Tibial nerve (tissue), 4 donors: ENCODE measurements around the gene ACBD7.

Experiments
- EP300 ChIP-seq, 2 donors: sonication (generic); formaldehyde crosslinking; IDR thresholded peaks; one replicate each; pipeline ENCODE4 v1.6.1; 2017; ENCODE audit warnings: antibody characterized with exemption in 2 of 2, mild to moderate bottlenecking in 1 of 2
- POLR2A ChIP-seq, 2 donors: fragments of 450-650 bp; IDR thresholded peaks; one replicate each; pipeline ENCODE4 v1.6.1; 2017; ENCODE audit warnings: antibody characterized with exemption in 2 of 2, mild to moderate bottlenecking in 2 of 2, moderate library complexity in 2 of 2
- TF ChIP-seq, protein P1 (sequence below), 5 experiments: fragments of 200-600 bp in 3 of 5; fragments of 450-650 bp in 2 of 5; sonication (generic) in 3 of 5; IDR thresholded peaks; one replicate each; pipeline ENCODE4 v1.5.1; 2016 to 2019; ENCODE audit warnings: antibody characterized with exemption in 5 of 5, mild to moderate bottlenecking in 3 of 5, moderate library complexity in 2 of 5

DNA sequence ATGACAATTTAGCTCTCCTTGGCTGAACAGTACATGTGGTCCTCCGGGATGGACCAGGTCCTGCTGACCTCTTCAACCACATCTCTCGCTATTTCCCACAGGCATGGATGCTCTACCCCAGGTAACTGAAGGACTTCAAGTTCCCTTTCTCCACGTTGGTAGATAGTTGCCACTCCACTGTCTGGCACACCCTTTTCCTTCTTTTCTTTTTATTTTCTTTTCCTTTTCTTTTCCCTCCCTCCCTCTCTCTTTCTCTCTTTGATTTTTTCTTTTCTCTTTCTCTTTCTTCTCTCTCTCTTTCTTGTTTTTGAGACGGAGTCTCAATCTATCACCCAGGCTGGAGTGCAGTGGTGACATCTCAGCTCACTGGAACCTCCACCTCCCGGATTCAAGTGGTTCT is 2.8 kb upstream of the ACBD7 start:
- TF ChIP-seq, protein P1, sequence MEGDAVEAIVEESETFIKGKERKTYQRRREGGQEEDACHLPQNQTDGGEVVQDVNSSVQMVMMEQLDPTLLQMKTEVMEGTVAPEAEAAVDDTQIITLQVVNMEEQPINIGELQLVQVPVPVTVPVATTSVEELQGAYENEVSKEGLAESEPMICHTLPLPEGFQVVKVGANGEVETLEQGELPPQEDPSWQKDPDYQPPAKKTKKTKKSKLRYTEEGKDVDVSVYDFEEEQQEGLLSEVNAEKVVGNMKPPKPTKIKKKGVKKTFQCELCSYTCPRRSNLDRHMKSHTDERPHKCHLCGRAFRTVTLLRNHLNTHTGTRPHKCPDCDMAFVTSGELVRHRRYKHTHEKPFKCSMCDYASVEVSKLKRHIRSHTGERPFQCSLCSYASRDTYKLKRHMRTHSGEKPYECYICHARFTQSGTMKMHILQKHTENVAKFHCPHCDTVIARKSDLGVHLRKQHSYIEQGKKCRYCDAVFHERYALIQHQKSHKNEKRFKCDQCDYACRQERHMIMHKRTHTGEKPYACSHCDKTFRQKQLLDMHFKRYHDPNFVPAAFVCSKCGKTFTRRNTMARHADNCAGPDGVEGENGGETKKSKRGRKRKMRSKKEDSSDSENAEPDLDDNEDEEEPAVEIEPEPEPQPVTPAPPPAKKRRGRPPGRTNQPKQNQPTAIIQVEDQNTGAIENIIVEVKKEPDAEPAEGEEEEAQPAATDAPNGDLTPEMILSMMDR (IDR thresholded peaks at IDR 0.05): no peak
- TF ChIP-seq POLR2A (IDR thresholded peaks at IDR 0.05): no peak
- no peak for TF ChIP-seq EP300 (IDR thresholded peaks at IDR 0.05)
